NCI-H128 (cell line): ENCODE measurements around the gene BFSP1.

Experiments used
- DNase-seq: peaks from one replicate; lab custom pipeline; 2025; ENCODE audit not compliant: unreplicated experiment; lab: John Stamatoyannopoulos, UW

Gene BFSP1

DNA sequence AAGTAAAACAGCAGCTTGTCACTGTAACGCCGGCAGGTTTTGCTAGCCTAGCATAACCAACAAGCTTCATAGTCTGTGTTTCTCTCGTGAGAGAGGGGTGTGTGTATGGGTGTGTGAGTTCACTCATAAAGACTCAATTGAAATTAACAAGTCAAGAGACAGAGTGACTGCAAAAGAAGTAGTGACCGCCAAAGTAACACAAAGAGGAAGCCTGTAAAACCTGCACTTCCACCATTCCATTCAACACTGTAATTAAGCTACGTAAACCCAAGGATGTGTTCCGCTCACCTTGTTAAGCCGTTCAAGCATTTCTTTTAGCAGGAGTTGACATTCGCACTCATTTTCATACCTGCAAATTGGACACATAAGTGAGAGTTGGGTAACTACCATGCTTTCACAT lies 6.6 kb downstream of the BFSP1 start:
- DNase-seq, result no peak

DNA sequence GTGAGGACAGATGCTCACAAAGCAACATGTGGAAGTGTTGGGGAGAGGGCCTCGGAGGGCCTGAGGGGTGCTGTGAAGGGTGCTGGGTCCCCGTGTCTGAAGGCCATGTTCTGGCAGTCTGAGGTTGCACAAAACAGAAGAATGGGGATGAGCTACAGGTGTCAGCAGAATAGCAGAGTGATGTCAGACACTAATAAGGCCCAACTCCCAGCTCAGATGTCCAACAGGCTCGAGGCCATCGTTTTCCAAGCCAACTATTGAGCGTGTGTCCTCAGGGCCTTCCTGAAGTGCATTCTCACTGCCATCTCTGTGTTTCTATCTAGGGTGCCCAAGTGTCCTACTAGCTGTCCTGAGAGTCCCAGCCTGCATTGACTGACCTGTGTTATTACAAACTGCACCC lies 7.9 kb downstream of the BFSP1 start:
- no peak for DNase-seq

DNA sequence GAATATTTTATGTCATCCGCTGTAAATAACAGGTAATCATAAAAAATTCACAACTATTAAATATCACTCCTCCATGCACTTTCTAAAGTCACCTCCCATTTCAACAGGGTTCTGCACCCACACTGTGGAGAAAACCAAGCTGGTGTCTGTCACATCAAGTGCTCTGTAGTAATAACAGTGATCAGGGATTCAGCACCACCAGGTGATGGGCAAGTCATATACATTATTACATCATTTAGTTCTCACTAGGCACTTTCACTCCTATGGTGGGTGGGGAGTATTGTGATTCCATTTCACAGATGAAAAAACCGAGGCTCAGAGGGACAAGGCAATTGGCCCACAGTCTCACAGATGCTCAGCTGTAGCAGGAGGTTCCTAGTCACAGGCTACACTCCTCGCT lies 8.7 kb downstream of the BFSP1 start:
- no peak for DNase-seq

DNA sequence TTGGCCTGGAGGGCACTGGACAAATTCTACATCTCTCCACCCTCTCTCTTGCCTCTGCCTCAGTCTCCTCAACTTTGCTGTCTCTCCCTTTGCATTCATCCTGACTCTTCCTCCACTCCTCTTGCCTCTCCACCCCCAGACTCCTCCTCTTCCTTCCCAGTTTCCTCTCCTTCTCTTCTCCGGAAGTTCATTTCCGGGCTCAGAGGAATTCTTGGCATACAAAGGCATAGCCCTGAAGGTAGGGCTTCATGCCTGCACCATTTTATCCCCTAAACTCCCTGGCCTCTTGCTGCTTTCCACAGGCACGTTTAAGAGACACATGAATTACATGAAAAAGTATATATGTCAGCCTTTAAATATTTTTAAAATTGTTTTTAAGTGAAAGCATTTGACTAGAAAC lies 10.6 kb downstream of the BFSP1 start:
- no peak for DNase-seq

DNA sequence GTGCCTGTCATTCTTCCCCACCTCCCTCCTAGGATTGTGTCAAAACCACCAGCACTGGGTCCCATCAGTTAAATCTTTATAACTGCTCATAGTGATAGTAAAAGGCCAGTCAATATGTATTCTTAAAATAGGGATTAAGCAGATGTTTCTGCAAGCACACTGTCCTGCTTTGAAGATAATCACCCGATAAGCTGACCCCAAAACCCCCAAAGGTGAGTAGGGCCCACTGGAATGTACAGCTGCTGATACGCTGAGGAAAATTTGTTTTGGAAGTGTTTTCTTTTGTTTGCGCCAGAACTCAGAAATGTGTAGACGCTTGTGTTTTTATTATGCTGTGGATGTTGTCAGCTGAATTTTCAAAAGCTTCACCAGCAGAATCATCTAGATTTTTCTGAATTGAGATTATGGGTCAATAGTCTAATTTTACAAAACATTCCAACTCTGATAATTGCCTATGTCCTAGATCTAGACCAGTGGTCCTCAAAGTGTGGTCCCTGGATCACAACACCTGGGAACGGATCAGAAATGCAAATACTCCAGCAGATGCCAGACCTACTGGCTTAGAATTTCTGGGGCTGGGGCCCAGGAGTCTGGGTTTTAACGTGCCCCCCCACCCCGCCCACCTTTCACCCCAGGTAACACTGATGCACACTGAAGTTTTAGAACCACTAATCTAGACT lies 11.4 kb downstream of the BFSP1 start:
- DNase-seq, result no peak

DNA sequence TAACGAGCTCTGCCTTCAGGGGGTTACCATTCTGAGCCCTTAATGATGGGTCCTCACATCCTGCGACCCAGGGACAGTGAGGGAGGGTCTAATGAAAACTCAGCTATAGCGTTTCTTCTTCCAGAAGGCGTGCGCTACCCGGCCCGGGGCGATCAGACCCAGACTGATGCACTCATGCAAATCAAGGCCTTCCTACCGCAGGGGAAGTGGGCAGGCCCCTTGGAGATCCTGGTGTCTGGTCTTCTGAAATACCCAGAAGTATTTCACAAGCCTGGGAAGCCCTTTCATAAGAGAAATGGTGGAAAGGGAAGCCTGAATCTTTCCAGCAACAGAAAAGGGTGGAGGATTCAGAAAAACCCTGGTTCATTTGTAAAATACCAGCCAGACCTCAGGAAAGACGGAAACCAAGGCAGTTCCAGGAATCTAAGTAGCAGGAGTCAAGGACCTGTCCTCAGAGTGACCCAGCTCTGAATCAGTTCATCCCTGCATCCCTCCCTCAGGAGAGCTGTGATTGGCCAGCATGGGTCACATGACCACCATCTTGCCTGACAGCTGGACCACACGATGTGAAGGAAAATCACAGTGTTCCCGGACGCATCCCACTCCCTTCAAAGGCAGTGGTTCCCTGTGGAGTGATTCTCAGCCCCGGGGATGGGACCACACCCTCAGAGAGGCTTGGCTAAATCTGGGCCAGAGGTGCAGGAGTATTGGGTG lies 12.7 kb downstream of the BFSP1 start:
- DNase-seq, result no peak

DNA sequence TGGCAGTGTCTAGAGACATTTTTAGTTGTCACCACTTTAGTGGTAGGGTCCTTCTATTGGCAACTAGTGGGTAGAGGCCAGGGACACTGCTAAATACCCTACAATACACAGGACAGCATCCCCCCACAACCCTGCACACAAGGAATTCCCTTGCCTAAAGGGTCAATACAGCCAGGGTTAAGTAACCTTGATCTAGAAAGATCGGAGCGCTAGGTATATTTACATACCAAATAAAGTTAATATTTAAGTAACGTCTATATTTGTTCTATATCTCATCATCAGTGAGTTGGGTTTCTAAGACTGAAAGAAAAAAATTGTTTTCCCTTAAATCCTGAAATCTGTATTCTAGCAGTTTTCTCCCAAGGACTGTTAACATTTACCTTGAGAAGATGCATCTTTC lies 16.1 kb downstream of the BFSP1 start:
- DNase-seq, result no peak

DNA sequence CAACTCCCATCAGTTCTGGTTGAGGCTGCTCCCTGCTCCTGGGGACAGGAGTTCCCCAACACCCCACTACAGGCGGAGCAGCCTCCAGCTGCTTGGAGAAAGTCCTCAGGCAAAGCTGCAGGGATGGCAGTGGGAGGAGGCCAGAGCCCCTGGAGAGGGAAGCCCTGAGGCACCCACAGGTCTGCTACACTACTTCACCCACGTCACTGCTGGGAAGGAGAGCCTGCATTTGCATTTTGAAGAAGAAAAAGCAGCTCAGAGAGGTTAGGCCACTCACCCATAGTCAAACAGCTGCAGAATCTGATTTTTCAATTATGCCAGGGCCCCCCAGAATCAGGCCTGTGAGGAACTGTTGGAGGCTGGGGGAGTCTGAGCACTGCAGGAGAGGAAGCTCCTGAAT lies 17.2 kb downstream of the BFSP1 start:
- DNase-seq, result no peak

DNA sequence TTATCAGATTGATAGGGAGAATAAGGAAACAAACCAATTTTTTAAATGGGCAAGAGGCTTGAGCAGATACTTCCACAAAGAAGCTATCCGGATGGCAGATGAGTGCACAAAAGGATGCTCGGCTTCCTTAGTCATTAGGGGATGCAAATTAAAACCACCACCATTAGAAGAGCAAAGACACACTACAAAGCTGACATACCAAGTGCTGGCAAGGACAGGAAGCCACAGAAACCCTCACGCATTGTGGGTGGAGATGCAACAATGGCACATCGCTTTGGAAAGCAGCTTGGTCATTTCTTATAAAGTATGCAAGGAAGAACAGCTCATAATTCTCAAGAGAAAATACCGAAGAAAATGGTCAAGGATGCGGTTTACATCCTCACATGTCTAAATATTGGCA lies 19.8 kb downstream of the BFSP1 start:
- no peak for DNase-seq

DNA sequence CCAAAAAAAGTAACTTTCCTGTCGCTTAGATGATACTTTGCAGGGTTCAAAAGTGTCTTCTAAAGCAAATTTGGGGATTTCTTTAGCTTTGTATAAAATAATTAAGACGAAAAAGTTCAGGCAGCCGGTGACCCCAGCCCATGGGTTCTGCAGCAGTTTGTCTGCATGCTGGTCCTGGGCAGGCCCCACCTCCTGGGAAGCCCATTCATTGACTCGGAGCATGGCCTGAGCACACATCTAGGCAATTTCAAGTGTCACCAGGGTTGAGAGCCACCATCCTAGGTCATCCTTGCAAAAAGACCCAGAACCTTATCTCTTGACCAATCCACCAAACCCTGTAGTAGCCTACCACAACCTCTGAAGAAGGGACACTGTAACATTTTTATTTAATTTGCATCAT lies 20.6 kb downstream of the BFSP1 start:
- no peak for DNase-seq

DNA sequence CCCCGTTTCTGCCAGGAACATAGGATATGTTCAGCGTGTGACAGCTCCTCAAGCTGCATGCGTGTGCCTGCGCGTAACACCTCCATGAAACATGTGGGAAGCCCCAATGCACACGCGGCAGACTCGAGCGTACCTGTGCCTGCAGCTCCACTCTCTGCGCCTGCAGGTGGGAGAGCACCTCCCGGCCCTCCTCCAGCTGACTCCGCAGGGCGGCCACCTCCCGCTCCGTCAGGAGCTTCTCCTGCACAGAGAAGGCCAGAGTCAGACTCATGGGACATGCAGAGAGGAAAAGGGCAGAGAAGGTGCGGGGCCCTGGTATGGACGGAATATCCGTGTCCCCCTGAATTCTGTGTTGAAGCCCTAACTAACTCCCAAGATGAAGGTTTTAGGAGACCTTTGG lies 22.4 kb downstream of the BFSP1 start:
- no peak for DNase-seq

DNA sequence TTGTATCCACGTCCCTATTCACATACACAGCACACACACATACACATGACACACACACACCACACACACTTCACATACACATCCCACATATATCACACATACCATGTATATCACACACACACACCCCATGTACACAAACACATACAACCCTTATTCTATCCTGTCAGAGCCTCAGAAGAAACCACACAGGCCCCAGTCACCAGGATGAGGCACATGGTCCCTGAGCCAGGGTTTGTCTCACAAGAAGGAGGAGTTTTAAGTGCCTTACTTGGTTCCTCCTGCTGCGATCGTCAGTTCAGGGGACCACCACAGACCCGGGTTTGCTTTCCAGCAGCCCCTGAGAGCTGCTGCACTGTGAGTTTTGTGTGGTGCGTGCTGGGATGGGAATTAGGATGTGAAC lies 23.6 kb downstream of the BFSP1 start:
- DNase-seq, result no peak

DNA sequence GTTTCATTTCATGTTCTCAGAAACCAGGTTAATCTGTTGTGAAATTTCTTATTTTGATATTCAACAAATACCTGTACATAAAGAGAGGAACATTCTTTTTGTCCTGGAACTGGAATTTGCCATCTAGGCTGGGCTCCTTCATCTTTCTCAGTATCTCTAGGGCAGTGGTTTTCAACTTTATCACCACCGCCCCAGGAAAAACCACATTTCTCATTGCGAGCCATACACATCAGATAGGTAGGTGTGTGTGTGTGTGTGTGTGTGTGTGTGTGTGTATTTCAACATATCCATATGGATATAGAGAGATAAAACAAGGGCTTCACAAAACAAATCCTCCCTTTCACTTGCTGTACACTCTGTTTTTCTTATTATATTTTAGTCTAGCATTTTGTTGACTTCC lies 24.1 kb downstream of the BFSP1 start:
- no peak for DNase-seq

DNA sequence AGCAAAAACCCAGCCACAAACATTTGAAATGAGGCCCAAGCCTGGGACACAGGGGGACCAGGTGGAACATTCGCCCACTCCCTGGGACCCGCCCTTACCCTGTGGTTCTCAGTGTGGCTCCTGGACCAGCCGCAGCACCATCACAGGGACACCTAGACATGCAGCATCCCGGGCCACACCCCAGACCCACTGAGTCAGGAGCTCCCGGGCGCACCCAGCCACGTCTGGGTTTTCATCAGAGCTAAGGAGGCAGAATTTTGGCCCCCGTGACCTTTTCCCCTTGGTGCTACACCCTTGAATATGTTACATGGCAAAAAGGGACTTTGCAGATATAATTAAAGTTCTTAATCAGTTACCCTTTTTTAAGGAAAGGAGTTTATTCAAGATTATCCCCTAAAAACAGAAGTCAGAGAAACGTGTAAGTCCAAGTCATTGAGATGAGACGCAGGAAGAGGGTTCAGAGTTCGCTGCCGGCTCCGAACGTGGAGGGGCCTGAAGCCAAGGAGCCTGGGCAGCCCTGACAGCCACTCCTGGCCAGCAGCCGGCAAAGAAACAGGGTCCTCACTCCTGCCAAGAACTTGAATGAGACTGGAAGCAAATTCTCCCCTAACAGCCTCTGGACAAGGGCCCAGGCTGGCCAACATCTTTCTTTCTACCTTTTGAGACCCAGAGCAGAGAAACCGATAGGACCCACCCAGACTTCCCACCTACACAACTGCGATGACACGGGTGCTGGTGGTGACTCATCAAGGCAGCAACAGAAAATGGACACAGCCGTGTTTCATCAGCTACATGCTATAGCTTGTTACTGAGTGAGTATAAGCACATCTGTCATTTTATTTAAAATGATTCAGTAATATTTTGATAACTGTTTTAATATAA lies 25.3 kb downstream of the BFSP1 start:
- DNase-seq, result no peak

DNA sequence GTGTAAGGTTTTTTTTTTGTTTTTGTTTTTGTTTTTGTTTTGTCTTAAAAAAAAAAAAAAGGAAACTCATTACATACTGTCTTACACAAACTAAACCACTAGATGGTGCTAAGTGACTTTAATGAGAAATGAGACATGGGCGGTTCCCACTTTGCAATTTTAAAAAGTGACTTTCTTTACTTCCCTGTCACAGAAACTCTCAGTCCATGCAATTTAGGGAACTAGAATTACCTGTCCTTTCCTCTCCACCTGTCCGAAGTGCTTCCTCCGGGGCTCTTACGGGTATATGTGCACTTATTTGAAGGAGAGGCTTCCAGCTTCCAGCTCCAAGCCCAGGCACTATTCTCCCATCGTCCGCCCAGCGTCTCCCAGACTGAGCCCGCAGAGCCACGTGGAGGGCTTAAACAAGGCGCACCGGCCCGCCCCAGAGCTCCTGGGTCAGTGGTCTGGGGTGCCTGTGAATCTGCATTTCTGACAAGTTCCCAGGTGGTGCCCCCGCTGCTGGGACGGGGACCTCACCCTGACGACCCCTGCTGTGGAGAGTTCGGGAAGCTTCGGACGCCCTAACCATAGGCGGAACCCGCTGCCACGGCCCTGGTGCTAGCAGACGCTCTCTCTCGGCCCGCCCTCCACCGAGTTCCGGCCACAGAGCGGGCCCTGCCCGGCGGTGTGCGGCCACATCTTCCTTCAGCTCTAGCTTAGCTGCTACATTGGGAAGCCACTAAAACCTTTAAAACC lies 26.1 kb downstream of the BFSP1 start:
- peak; percentile 6 for DNase-seq

DNA sequence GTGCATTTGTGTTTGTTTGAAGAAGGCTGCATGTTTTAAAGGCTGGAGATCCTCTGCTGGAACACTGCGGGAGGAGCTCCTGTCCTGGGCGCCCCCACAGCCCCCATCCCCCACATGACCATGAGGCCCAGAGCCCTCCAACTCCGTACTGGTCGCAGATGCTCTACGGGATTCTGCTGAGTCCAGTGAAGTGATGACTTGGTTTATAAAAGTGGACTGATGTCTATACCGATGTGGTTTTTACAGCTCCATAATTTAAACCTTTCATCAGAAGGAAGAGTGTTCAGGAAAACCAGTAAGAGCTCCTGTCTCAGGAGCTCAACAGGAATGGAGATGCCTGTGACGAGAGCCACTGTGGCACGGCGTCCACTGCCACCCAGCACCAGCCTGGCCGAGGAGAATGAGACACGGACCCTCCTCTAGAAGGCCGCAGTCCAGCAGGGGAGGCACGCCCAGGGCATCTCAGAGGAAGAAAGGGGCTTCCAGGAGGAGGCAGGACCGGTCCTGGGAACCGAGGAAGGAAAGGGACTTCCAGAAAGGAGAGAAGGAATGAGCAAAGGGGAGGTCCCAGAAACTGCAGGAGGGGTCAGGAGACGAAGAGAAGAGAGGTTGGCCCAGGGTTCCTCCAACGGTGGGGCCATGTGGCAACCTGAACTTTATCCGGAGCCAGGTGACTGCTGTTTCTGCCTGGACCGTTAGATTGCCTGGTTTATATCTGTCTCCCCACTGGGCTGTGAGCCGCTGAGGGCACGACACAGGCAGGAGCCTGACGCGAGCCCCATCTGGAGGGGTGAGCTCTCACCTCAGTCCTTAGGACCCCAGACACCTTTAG lies 26.9 kb downstream of the BFSP1 start:
- no peak for DNase-seq

DNA sequence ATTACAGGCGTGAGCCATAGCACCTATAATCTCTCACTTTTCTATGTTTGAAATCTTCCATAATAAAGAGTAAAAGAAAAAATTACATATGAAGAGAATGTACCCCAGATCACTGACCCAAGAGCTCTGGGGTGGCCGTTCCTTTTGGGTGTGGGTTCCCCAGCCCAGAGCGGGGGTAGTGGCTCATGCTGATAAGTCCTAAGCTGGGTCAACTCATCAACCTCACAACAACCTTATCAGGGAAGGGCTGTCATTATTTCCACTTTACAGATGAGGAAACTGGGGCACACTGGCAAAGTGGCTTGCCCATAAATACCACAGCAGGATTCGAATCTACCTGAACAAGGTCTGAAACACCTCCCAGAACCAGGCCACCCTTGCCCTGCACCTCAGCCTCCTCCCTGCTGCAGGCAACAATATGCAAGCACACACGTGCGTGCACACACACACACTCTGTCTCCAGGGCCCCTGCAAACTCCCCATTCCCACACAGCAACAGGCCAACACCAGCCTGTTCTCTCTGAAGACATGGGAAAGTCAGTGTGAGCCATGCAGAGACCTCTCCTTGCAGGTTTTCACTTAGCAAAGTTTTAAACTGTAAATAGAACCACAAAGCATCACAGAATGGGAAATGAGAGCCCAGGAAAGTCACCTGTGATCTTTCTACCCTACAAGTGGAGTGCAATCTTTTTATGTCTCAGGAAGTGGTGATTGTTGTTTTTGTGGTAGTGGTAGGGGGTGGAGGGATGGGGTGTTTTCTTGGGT lies 27.7 kb downstream of the BFSP1 start:
- no peak for DNase-seq

DNA sequence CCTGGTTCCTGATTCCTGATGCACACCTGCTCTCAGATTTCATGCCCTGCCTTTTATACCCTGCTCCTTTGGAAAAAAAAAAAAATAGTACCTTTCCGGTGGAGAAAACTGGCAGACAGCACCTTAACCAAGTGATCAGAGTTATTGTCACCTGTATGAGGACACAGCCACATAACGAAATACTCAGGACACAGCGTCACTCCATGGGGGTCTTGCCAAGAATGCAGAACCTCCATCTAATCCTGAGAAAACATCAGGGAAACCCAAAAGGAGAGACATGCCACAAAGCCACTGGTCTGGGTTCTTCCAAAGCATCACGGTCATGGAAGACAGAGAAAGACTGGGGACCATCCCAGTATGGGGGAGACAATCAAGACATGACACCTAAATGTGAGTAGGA lies 29.1 kb downstream of the BFSP1 start:
- DNase-seq, result no peak

DNA sequence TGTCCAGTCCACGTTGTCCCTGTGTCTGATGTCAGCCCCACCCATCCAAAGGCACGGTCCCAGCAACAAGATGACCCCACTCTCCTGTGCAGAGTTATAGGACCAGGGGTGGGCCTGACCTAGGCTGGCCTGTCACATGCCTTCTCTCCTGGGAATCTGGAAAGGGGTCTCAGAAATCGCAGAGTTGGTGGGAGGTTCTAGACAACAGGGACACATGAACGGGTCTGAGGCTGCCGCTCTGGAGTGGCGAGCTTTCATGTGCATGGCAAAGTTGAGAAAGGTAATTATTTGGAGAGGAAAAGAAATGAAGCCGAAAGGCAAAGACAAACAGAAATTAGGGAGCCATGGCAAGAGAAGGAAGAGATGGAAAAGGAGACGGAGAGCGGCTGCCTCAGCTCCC lies 29.5 kb downstream of the BFSP1 start:
- no peak for DNase-seq

DNA sequence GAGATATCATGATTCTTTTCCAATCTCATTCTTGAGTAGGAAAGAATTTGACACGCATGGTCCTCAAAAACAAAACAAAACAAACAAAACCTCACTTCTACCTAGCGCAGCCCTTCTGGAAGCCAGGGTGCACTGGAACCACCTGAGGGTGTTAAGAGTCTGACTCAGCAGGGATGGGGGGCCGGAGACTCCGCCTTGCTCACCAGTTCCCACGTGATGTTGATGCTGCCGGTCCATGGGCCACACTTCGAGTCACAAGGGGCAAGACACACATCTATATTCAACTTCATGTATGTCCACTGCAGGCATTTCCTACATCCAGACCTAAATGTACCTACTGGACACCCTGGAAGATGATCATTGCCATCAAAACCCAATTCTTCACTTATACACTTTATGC lies 30.4 kb downstream of the BFSP1 start:
- no peak for DNase-seq
